ENCODE measurements around the gene BPIFB6. TPM values are rescaled to one million over a fixed set of nuclear protein-coding genes. Genes with fewer than 3 reads are reported as not detected.

Gene BPIFB6
- total and polyA plus RNA-seq, 2 of the 4 experiments (the other 2 are of a cell fraction) = not detected

DNA sequence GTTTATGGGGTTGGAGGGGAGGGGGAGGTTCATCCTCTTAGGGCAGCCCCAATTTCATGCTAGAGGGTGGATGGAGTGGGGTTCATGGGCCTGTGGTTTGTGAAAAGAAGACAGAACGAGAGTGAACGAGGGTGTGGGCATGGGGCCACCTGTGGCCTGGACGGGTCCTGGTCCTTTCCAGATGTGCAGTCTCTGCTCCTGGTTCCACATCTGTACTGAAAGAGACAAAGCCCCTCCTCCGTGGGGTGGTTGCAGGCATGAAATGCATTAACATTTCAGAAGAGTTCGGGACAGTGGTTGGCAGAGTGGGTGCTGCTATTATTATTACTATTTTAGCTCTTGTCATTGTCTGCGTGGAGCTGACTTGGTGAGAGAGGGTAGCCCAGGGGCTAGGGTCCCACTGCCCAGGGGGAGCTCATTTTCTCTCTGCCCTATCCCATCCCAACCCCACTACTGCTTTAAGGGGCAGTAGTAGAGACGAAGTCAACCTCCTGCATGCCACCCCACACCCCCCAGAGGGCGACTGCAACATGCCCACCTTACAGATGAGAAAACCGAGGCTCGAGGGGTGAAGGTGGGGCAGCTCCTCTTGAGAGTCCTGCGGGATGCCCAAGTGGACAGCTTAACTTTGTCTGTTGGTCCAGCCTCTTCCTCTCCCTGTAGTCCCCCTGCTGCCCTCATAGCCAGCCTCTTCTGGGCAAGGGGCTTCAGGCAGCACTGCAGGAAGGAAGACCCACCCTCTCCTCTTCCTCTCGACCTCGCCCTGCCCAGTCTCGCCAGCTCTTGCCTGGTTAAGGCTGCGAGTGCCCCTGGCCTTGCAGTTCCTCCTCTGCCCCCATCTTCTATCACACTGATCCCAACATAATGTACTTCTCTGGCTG lies 15.5 kb upstream of the BPIFB6 start (continued):
- no peak for TF ChIP-seq MXI1 (IDR thresholded peaks at IDR 0.05; ENCODE audit: borderline replicate concordance, low read depth, low read length)

DNA sequence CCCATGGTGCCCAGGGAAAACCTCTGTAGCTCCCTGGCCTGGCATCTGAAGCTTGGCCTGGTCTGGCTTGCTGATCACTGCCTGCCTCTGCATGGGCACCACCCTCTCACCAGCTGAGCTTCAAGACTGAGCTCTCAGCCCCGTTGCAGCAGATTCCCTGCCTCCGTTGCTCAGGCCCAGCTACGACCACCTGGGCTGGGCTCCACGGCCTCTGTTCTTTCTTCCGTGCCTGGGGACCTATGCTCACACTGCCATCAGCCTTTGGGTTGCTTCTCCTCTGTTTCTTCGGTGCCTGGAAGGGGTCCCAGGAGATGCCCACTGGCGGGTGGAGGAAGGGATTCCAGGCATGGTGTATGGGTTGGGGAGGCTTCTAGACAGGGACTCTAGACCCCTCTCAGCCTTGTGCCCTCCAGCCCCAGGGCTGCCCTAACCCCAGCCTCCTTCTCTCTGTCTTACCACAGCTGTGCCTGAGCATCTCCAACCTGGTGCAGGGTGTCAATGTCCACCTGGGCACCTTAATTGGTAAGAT lies 14.8 kb upstream of the BPIFB6 start:
- Histone ChIP-seq H3K27ac (ENCODE audit: insufficient read depth, low read length) (no peak overlapping the region), H3K18ac (ENCODE audit: low read depth, low read length) (no peak overlapping the region), H4K5ac (ENCODE audit: low read depth, low read length) (no peak overlapping the region), H4K91ac (ENCODE audit: insufficient read depth, low read depth, low read length) (no peak overlapping the region), H3K4me1 (ENCODE audit: control insufficient read depth, insufficient read depth, low read length) (no peaks in the 10 kb centered on the region), H3K56ac (ENCODE audit: extremely low read depth, insufficient read depth, low read length) (no peak overlapping the region), H3K79me1 (ENCODE audit: low read depth in 1 of 2, low read length in 2 of 2) (no peaks in the 10 kb centered on the region), H2BK5ac (ENCODE audit: low read depth, low read length, poor library complexity, severe bottlenecking) (no peak overlapping the region), H3K9ac (ENCODE audit: low read depth, low read length) (no peak overlapping the region), H2BK20ac (ENCODE audit: low read depth, low read length) (no peak overlapping the region), H4K20me1 (ENCODE audit: insufficient read depth, low read length) (no peaks in the 10 kb centered on the region), H3K27me3 (ENCODE audit: control insufficient read depth, insufficient read depth, low read length) (peaks cover 14% of the 10 kb centered on the region), H2AK5ac (ENCODE audit: low read depth, low read length) (no peak overlapping the region), H3K4ac (ENCODE audit: low read depth, low read length) (no peak overlapping the region), H3K9me3 (ENCODE audit: control insufficient read depth, insufficient read depth, low read length) (no peaks in the 10 kb centered on the region), H3K9me1 (ENCODE audit: insufficient read depth, low read length) (no peaks in the 10 kb centered on the region), H3K4me2 (ENCODE audit: low read depth, low read length) (no peak overlapping the region), H3K23ac (ENCODE audit: low read depth, low read length) (no peak overlapping the region), H3K14ac (replicated peaks; ENCODE audit: low read depth, low read length) (no peak overlapping the region), H2AFZ (replicated peaks; ENCODE audit: low read length, poor library complexity) (peak overlapping the region; percentile 19), H3K4me3 (ENCODE audit: insufficient read depth, low read depth, low read length) (no peak overlapping the region), H3K36me3 (ENCODE audit: control insufficient read depth, insufficient read depth, low read length) (no peaks in the 10 kb centered on the region), H4K8ac (ENCODE audit: low read depth in 2 of 2, low read length in 2 of 2) (no peak overlapping the region), H2AK9ac (replicated peaks; ENCODE audit: low read depth, low read length, poor library complexity) (peak overlapping the region; percentile 24), H2BK120ac (ENCODE audit: low read depth, low read length) (no peak overlapping the region), H2BK15ac (ENCODE audit: low read depth, low read length) (no peak overlapping the region)
- dilution Hi-C loops (cut with HindIII; ENCODE audit: low sequenced_read_pairs, unreplicated experiment) = no loop called here
- ATAC-seq (ENCODE audit: low read depth) (no peak), DNase-seq (no peak)
- no CpG with 5 or more reads among the region's 7 CpGs for WGBS, 2 experiments (ENCODE audit: extremely low coverage in 2 of 2, insufficient read length in 1 of 2)
- in situ Hi-C loops (cut with MboI; ENCODE audit: low sequenced_read_pairs) = no loop called here
- BruUV-seq (replicated peaks) = no TSS peak
- intact Hi-C loops (cut with micrococcal nuclease) = no loop called here
- TF ChIP-seq CHD1 (IDR thresholded peaks at IDR 0.05; ENCODE audit: low read depth, low read length) (no peak), RFX5 (IDR thresholded peaks at IDR 0.05; ENCODE audit: low read depth, low read length) (no peak), MAFK (IDR thresholded peaks at IDR 0.05; ENCODE audit: low read depth, low read length) (no peak), POLR2A (IDR thresholded peaks at IDR 0.05; ENCODE audit: low read depth, low read length) (no peak), RAD21 (IDR thresholded peaks at IDR 0.05; ENCODE audit: low read length) (no peak), MXI1 (IDR thresholded peaks at IDR 0.05; ENCODE audit: borderline replicate concordance, low read depth, low read length) (no peak), CEBPB (IDR thresholded peaks at IDR 0.05; ENCODE audit: low read depth, low read length) (no peak), NFE2L2 (IDR thresholded peaks at IDR 0.05; ENCODE audit: low read depth, low read length) (no peak), FOS (IDR thresholded peaks at IDR 0.05; ENCODE audit: low read depth, low read length) (no peak)
- TF ChIP-seq, protein P1, sequence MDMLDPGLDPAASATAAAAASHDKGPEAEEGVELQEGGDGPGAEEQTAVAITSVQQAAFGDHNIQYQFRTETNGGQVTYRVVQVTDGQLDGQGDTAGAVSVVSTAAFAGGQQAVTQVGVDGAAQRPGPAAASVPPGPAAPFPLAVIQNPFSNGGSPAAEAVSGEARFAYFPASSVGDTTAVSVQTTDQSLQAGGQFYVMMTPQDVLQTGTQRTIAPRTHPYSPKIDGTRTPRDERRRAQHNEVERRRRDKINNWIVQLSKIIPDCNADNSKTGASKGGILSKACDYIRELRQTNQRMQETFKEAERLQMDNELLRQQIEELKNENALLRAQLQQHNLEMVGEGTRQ (IDR thresholded peaks at IDR 0.05; ENCODE audit: low read depth, low read length) = no peak
- TF ChIP-seq, protein P2, sequence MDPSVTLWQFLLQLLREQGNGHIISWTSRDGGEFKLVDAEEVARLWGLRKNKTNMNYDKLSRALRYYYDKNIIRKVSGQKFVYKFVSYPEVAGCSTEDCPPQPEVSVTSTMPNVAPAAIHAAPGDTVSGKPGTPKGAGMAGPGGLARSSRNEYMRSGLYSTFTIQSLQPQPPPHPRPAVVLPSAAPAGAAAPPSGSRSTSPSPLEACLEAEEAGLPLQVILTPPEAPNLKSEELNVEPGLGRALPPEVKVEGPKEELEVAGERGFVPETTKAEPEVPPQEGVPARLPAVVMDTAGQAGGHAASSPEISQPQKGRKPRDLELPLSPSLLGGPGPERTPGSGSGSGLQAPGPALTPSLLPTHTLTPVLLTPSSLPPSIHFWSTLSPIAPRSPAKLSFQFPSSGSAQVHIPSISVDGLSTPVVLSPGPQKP (IDR thresholded peaks at IDR 0.05; ENCODE audit: borderline replicate concordance, low read depth, low read length) = no peak
- TF ChIP-seq, protein P3, sequence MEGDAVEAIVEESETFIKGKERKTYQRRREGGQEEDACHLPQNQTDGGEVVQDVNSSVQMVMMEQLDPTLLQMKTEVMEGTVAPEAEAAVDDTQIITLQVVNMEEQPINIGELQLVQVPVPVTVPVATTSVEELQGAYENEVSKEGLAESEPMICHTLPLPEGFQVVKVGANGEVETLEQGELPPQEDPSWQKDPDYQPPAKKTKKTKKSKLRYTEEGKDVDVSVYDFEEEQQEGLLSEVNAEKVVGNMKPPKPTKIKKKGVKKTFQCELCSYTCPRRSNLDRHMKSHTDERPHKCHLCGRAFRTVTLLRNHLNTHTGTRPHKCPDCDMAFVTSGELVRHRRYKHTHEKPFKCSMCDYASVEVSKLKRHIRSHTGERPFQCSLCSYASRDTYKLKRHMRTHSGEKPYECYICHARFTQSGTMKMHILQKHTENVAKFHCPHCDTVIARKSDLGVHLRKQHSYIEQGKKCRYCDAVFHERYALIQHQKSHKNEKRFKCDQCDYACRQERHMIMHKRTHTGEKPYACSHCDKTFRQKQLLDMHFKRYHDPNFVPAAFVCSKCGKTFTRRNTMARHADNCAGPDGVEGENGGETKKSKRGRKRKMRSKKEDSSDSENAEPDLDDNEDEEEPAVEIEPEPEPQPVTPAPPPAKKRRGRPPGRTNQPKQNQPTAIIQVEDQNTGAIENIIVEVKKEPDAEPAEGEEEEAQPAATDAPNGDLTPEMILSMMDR (conservative IDR thresholded peaks at IDR 0.05; ENCODE audit: low read depth, low read length) = no peak
- ChIA-PET CTCF (no interaction called here), POLR2A (ENCODE audit: unreplicated experiment) (no interaction called here)

All from IMR-90 (cell line).